GM18511 (cell line): ENCODE measurements around the gene KCNK17.
"Not testable (repeated sequence)": the region's sequence is repeated elsewhere in the genome, so short reads cannot be mapped to it uniquely, and the experiment has no call there.

ENCODE experiments used
- ATAC-seq: cut with Tn5 transposase; IDR thresholded peaks from one replicate; pipeline ENCODE4 v1.9.1; 2021; ENCODE audit warnings: mild to moderate bottlenecking, moderate library complexity; ENCODE audit not compliant: unreplicated experiment

Gene KCNK17

GRCh38 chr6:39303425-39304153 lies 10.6 kb downstream of the KCNK17 start:
- ATAC-seq = no peak

GRCh38 chr6:39302669-39303424 lies 11.4 kb downstream of the KCNK17 start:
- peak; percentile 86 for ATAC-seq

- ATAC-seq = no peak
Observed at GRCh38 chr6:39302011-39302410, 12.2 kb downstream of the KCNK17 start.

GRCh38 chr6:39301606-39302005 lies 12.6 kb downstream of the KCNK17 start:
- no peak for ATAC-seq

- ATAC-seq = no peak
Observed at GRCh38 chr6:39300739-39301138, 13.5 kb downstream of the KCNK17 start.

GRCh38 chr6:39298061-39298460 lies 16.2 kb downstream of the KCNK17 start:
- no peak for ATAC-seq

GRCh38 chr6:39296745-39297640 lies 17.2 kb downstream of the KCNK17 start:
- ATAC-seq = no peak

GRCh38 chr6:39295611-39296011 lies 18.6 kb downstream of the KCNK17 start:
- no peak for ATAC-seq

- no peak for ATAC-seq
Observed at GRCh38 chr6:39294899-39295298, 19.3 kb downstream of the KCNK17 start.

GRCh38 chr6:39294133-39294532 lies 20.1 kb downstream of the KCNK17 start:
- no peak for ATAC-seq

- ATAC-seq = no peak
Observed at GRCh38 chr6:39292637-39293036, 21.6 kb downstream of the KCNK17 start.

GRCh38 chr6:39289490-39289889 lies 24.7 kb downstream of the KCNK17 start:
- ATAC-seq = no peak

- no peak for ATAC-seq
Observed at GRCh38 chr6:39287601-39288000, 26.6 kb downstream of the KCNK17 start.

- ATAC-seq = not testable (repeated sequence)
Observed at GRCh38 chr6:39286596-39286995, 27.6 kb downstream of the KCNK17 start.

GRCh38 chr6:39282774-39283173 lies 31.4 kb downstream of the KCNK17 start:
- ATAC-seq = no peak

- no peak for ATAC-seq
Observed at GRCh38 chr6:39281312-39281980, 32.8 kb downstream of the KCNK17 start.

- no peak for ATAC-seq
Observed at GRCh38 chr6:39280247-39280731, 33.9 kb downstream of the KCNK17 start.

GRCh38 chr6:39279539-39279938 lies 34.7 kb downstream of the KCNK17 start:
- ATAC-seq = no peak

GRCh38 chr6:39276379-39276995 lies 37.7 kb downstream of the KCNK17 start:
- no peak for ATAC-seq

GRCh38 chr6:39274903-39275302 lies 39.3 kb downstream of the KCNK17 start:
- ATAC-seq = no peak
